HG03139 (cell line): ENCODE results near the gene GRIPAP1.
"Not testable (repeated sequence)": the region's sequence is repeated elsewhere in the genome, so short reads cannot be mapped to it uniquely, and the experiment has no call there.

Experiments
- ATAC-seq: cut with Tn5 transposase; IDR thresholded peaks from one replicate; pipeline ENCODE4 v1.9.1; 2021; ENCODE audit not compliant: unreplicated experiment

GRIPAP1 gene

GRCh38 chrX:48997865-48998264 lies 4.2 kb downstream of the GRIPAP1 start:
- no peak for ATAC-seq

- no peak for ATAC-seq
Observed at GRCh38 chrX:48997455-48997854, 4.6 kb downstream of the GRIPAP1 start.

- ATAC-seq: no peak
Observed at GRCh38 chrX:48996969-48997368, 5.1 kb downstream of the GRIPAP1 start.

- ATAC-seq: no peak
Observed at GRCh38 chrX:48992341-48992740, 9.7 kb downstream of the GRIPAP1 start.

- ATAC-seq: no peak
Observed at GRCh38 chrX:48989483-48989882, 12.6 kb downstream of the GRIPAP1 start.

- no peak for ATAC-seq
Observed at GRCh38 chrX:48983896-48984295, 18.2 kb downstream of the GRIPAP1 start.

- ATAC-seq: no peak
Observed at GRCh38 chrX:48983081-48983480, 19.0 kb downstream of the GRIPAP1 start.

- no peak for ATAC-seq
Observed at GRCh38 chrX:48981178-48981577, 20.9 kb downstream of the GRIPAP1 start.

GRCh38 chrX:48980341-48980740 lies 21.7 kb downstream of the GRIPAP1 start:
- not testable (repeated sequence) for ATAC-seq

- ATAC-seq: no peak
Observed at GRCh38 chrX:48978226-48978625, 23.8 kb downstream of the GRIPAP1 start.

GRCh38 chrX:48976086-48976485 lies 26.0 kb downstream of the GRIPAP1 start:
- no peak for ATAC-seq

GRCh38 chrX:48975541-48975940 lies 26.5 kb downstream of the GRIPAP1 start:
- no peak for ATAC-seq

- ATAC-seq: no peak
Observed at GRCh38 chrX:48975041-48975440, 27.0 kb downstream of the GRIPAP1 start.

- no peak for ATAC-seq
Observed at GRCh38 chrX:48974574-48974973, 27.5 kb downstream of the GRIPAP1 start.

- no peak for ATAC-seq
Observed at GRCh38 chrX:48974033-48974432, 28.0 kb downstream of the GRIPAP1 start.

GRCh38 chrX:48972220-48973164 lies 29.6 kb downstream of the GRIPAP1 start:
- no peak for ATAC-seq

- ATAC-seq: no peak
Observed at GRCh38 chrX:48971249-48972219, 30.5 kb downstream of the GRIPAP1 start, which contains the start of gene KCND1. Gene KCND1, minus strand, starts transcription at chrX:48971844. Its CDS starts 1,573 bp downstream, at chrX:48970271.

GRCh38 chrX:48969471-48969870 lies 32.6 kb downstream of the GRIPAP1 start:
- no peak for ATAC-seq

GRCh38 chrX:48968377-48968776 lies 33.7 kb downstream of the GRIPAP1 start:
- no peak for ATAC-seq

GRCh38 chrX:48966796-48967579 lies 35.1 kb downstream of the GRIPAP1 start:
- ATAC-seq: no peak

- no peak for ATAC-seq
Observed at GRCh38 chrX:48965959-48966358, 36.1 kb downstream of the GRIPAP1 start.
